Muscle of back (tissue), 13 donors: ENCODE measurements around the gene ACTBL2. TPM values are rescaled to one million over a fixed set of nuclear protein-coding genes. Genes with fewer than 3 reads are reported as not detected.
"Not testable (repeated sequence)": the region's sequence is repeated elsewhere in the genome, so short reads cannot be mapped to it uniquely, and the experiment has no call there.

Experiments
- DNase-seq, 3 donors: peaks; one replicate each; pipeline versions ENCODE4 v3.0.0 to v3.0.0-alpha.2; 2013
- long read RNA-seq, 9 donors: transcript quantifications; one replicate each; lab custom pipeline, GENCODE V29; 2026
- polyA plus RNA-seq, 10 donors: library from polyadenylated mRNA; unstranded; fragments of 120-200 nt; gene quantifications; one replicate each; pipeline ENCODE4 v1.2.1, GENCODE V29; 2013; ENCODE audit not compliant: insufficient read length in 10 of 10

ACTBL2 gene
- not detected for polyA plus RNA-seq
- long read RNA-seq, donor 1, result 0 reads
- long read RNA-seq, donor 2, result 0 reads
- long read RNA-seq, donor 3, result 0 reads
- long read RNA-seq, donor 4, result 0 reads
- long read RNA-seq, donor 5, result 0 reads
- long read RNA-seq, donor 6, result 0 reads
- long read RNA-seq, donor 7, result 0 reads
- long read RNA-seq, donor 8, result 0 reads
- long read RNA-seq, donor 9, result 0 reads

GRCh38 chr5:57482671-57483106 lies at the start of gene ACTBL2:
TSS of gene ACTBL2 (minus strand) at chr5:57482811. CDS start at chr5:57482707, 104 bp downstream.
- peak in 1 of 3 donors; percentile 61 for DNase-seq

DNA sequence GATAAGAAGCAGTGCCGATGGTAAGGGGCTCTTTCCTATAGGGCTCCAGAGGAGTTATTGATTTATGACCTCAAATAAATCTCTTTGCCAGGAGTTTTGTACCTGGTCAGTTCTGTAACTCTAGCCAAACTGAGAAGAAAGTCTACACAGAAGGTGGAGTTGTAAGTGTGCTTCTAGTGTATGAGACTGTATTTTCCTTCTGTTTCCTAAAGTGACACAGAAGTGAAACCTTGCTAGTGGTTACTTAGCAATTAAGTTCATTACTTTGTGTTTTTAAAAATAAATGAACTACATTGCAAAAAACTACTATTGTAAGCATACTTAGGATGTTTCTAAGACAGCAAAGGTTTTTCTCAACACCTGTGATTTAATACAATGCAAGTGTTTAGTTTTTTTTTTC lies 48.7 kb upstream of the ACTBL2 start:
- no peak for DNase-seq

GRCh38 chr5:57529864-57530263 lies 47.3 kb upstream of the ACTBL2 start:
- no peak for DNase-seq

DNA sequence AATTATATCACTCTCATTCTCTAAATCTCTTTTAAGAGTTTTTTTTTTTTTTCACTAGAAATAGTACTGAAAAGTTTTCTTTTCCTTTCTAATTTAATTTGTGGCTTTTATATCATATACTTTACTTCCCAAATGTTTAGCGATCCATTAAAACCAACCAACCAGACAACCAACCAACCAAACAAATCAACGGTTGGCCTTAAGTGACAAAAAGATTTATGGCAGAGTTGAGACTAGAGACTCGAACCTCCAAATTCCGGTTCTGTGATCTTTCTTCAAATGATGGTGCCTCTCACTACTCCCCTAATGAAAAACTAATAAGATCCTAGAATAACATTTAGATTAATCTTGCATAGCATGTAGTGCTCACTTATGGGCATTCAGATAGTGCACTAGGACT lies 45.3 kb upstream of the ACTBL2 start:
- DNase-seq, result no peak

GRCh38 chr5:57524348-57525060 lies 41.9 kb upstream of the ACTBL2 start:
- DNase-seq, result no peak

- DNase-seq, result not testable (repeated sequence)
Observed at GRCh38 chr5:57522477-57522876, 39.9 kb upstream of the ACTBL2 start.

- not testable (repeated sequence) for DNase-seq
Observed at GRCh38 chr5:57518415-57518814, 35.8 kb upstream of the ACTBL2 start.

DNA sequence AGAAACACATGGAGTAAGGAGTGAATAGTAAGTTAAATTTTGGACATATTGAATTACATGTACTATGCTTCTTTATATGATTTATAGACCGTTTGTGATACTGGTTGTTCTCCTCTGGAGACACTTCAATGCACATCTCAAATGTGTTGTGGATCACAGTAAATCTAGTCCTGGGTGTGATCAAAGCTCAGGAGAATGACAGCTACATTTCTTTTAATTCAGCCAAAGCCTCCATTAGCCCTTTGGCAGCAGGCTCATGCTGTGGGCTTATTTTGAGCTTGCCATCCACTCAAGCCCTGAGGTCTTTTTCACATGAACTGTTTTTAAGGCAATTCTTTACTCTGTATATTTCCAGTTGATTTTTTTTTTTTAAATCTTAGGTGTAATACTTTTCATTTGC lies 34.6 kb upstream of the ACTBL2 start:
- no peak for DNase-seq

- no peak for DNase-seq
Observed at GRCh38 chr5:57513785-57514184, 31.2 kb upstream of the ACTBL2 start.

DNA sequence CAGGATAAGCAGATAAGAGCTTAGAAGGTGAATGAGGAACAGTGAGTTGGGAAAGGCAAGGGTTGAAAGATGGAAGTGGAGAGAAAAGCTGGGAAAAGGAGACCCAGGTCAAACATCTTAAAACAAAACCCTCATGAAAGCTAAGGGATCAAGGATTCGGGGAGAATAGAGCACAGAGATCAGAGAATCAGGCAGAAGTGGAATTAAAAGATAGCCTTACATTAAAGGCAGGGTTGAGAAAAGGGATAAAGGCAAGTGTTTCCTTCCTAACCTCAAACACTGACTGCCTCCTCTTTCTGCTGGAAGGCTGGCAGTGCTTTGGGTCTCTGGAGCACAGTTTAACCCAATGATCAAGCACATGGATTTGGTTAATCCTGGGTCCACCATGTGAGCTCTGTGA lies 28.7 kb upstream of the ACTBL2 start:
- DNase-seq, result no peak

GRCh38 chr5:57509501-57510260 lies 27.1 kb upstream of the ACTBL2 start:
- DNase-seq, result no peak

DNA sequence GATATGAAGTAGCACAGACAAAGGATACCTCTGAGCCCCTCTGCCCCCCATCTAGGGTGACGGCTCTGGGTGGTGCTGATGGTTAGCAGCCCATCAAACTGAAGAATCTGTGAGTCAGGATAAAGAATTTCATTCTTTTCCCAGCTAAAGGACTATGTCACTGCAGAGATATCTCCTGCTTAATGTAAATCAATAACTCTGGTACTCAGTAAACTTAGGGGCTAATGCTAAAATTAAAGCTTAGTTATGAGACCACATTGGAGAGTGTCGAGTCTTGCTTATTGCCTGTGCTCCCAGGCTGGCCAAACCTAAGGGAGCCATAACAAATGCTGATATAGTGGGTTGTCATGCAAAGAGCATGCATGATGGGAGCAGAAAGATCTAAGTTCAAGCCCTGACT lies 25.6 kb upstream of the ACTBL2 start:
- DNase-seq, result no peak

DNA sequence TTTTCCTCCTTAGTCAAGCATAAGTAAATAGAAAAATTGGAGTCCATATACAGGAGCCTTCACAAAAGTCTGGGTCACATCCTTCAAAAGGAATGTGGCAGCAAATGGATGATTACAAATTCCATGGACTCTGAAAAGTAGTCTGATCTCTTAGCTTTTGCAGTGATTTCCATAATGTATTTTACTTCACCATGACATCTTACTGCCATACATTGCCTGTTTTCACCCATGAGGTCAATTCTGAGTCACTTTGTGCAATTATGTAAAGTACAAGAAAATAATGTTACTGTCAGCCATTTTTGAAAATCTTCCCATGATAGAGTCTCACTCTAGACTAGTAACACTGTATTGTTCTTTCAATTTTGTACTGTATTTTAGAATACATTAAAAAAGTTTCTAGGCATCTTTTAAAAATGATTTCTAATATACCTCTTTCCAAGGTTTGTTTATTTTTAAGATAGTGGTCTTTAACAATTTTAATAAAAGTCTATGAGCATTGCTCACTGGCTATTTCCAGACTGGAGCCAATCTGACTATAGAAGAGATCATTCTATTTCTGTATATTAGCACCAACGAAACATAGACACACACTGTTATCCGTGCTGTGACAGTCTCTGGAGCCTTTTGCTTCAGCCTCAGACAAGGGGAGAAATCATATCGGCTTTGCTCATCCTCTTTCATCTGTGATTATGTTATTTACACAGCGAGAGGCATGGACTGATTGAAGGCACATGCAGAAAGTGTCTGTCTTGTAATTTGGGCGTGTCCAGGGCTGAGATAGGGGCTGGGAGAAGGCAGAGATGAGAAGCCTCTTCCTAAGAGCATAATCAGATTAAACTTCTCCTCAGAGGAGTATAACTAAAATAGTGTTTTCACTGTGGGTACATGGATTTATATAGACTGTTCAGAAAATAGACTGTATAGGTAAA lies 22.9 kb upstream of the ACTBL2 start:
- no peak for DNase-seq

DNA sequence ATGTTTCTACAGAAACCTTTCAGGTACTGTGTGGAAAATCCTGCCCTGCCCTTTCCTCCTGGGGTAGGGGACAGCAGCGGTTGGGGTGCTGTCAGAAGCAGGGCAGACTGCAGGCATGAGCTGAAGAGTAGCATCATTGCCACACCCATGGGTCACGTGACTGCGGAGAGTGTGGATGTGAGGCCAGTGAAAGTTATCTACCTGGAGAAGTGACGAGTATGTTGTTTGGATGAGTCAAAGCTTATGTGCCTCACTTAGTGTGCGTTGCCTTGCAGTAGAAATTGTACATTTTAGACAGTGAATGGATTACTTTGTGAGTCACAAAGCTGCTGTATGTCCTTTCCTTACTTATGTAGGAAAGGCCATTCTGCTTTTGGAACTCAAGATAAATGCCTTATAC lies 21.7 kb upstream of the ACTBL2 start:
- no peak for DNase-seq

DNA sequence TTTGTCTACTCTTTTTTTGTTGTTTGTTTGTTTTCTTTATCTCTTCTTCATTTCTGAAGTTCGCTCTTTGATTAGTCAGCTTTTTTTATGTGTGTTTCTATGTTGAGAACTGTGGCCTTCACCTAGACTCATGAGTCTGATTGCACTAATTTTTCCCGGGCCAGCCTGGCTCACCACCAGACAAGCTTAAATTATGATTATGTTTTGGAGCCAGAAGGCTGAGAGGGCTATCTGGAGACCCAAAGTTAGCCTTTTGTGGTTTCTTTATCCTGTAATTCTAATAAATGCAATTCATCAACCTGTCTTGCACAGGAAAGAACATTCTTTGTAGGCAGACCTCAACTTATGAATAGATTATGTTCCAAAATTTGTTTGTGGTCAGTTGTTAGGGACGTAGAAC lies 20.8 kb upstream of the ACTBL2 start:
- DNase-seq, result peak in 1 of 3 donors; percentile 30

GRCh38 chr5:57501414-57502201 lies 19.0 kb upstream of the ACTBL2 start:
- DNase-seq, result peak in 2 of 3 donors; percentile 40 to 53

GRCh38 chr5:57499262-57500050 lies 16.8 kb upstream of the ACTBL2 start:
- DNase-seq, result peak; percentile 54 to 74 (median 58)

- no peak for DNase-seq
Observed at GRCh38 chr5:57497733-57498132, 15.1 kb upstream of the ACTBL2 start.

- no peak for DNase-seq
Observed at GRCh38 chr5:57495285-57496086, 12.9 kb upstream of the ACTBL2 start.
